Measurements from ENCODE around the gene PSME3IP1. TPM values are rescaled to one million over a fixed set of nuclear protein-coding genes. Genes with fewer than 3 reads are reported as not detected.

PSME3IP1 gene
- total RNA-seq, 1 experiment from 2014 or later = 103 TPM

- H3K4ac ChIP-seq (ENCODE audit: low read depth, low read length) = no peak overlapping the region
- H3K9ac ChIP-seq (ENCODE audit: extremely low read depth, insufficient read length, low read length) = no peak overlapping the region
- Mint-ChIP-seq H3K27me3 (ENCODE audit: low read depth) (no peaks in the 10 kb centered on the region), H3K9me3 (no peaks in the 10 kb centered on the region), H3K4me3 (no peak overlapping the region), H3K36me3 (ENCODE audit: insufficient read depth in 1 of 3, low read depth in 3 of 3) (peaks cover 36 to 82% (median 70%) of the 10 kb centered on the region in 3 experiments), H3K27ac (no peak overlapping the region), H3K4me1 (no peaks in the 10 kb centered on the region)
- H4K91ac ChIP-seq (ENCODE audit: insufficient read length, low read depth, low read length) = no peak overlapping the region
- H3K9me3 ChIP-seq (ENCODE audit: control insufficient read depth, low read depth, low read length) = no peaks in the 10 kb centered on the region
- no peak overlapping the region for H3K14ac ChIP-seq (ENCODE audit: insufficient read depth, low read length)
- H3K23ac ChIP-seq (ENCODE audit: insufficient read length, low read depth, low read length) = no peak overlapping the region
- H3K79me2 ChIP-seq (ENCODE audit: insufficient read depth, low read length) = no peaks in the 10 kb centered on the region
- H3K56ac ChIP-seq (ENCODE audit: insufficient read length, low read depth, low read length) = no peak overlapping the region
- H3T11ph ChIP-seq (ENCODE audit: low read length) = no peak overlapping the region
- no peaks in the 10 kb centered on the region for H3K4me1 ChIP-seq (ENCODE audit: insufficient read depth, low read length)
- H2BK120ac ChIP-seq (ENCODE audit: low read depth, low read length, poor library complexity, severe bottlenecking) = no peak overlapping the region
- no peak overlapping the region for H3K18ac ChIP-seq (ENCODE audit: insufficient read length, low read depth, low read length)
- H2BK20ac ChIP-seq (ENCODE audit: low read depth, low read length, poor library complexity, severe bottlenecking) = no peak overlapping the region
- no peak overlapping the region for H3K4me2 ChIP-seq (ENCODE audit: insufficient read depth, insufficient read length, low read length)
- no peak overlapping the region for H4K8ac ChIP-seq (replicated peaks; ENCODE audit: insufficient read length, low read depth, low read length)
- no peaks in the 10 kb centered on the region for H3K79me1 ChIP-seq (ENCODE audit: insufficient read depth, low read depth, low read length, poor library complexity, severe bottlenecking)
- H2BK5ac ChIP-seq (ENCODE audit: insufficient read length, low read length) = no peak overlapping the region
- no peak overlapping the region for H2BK12ac ChIP-seq (ENCODE audit: insufficient read length, low read depth, low read length)
- H4K5ac ChIP-seq (ENCODE audit: insufficient read length, low read depth, low read length) = no peak overlapping the region
- no peak overlapping the region for H2AK5ac ChIP-seq (ENCODE audit: insufficient read length, low read length)
- no CpG with 5 or more reads among the region's 2 CpGs for WGBS (ENCODE audit: extremely low coverage, insufficient read length, low lambda C conversion rate)
- H3K27ac ChIP-seq (ENCODE audit: insufficient read length, low read depth, low read length) = no peak overlapping the region
- no peak overlapping the region for H2AFZ ChIP-seq (ENCODE audit: low read length)
- TF ChIP-seq CTCF (conservative IDR thresholded peaks at IDR 0.05) = no peak
- H3K23me2 ChIP-seq (ENCODE audit: insufficient read length, low read depth, low read length, poor library complexity, severe bottlenecking) = no peaks in the 10 kb centered on the region
- no peak overlapping the region for H2BK15ac ChIP-seq (ENCODE audit: low read depth, low read length)
- H4K20me1 ChIP-seq (ENCODE audit: control insufficient read depth, insufficient read depth, insufficient read length) = no peaks in the 10 kb centered on the region
- H3K27me3 ChIP-seq (ENCODE audit: insufficient read depth, low read length) = no peaks in the 10 kb centered on the region; the same call in 1 of the 2 replicates
- DNase-seq = no peak
Observed at GRCh38 chr16:57216968-57217367, 31.1 kb upstream of the PSME3IP1 start.

Measured in H9 (cell line).